K562 (cell line): ENCODE results near the gene SLC25A5. TPM values are rescaled to one million over a fixed set of nuclear protein-coding genes. Genes with fewer than 3 reads are reported as not detected.

Source experiments
- AFF4 ChIP-seq: sonication (generic); formaldehyde crosslinking; IDR thresholded peaks from 2 replicates; pipeline ENCODE4 v1.8.0; 2023; ENCODE audit warnings: mild to moderate bottlenecking, missing genetic modification reagents
- CCNT2 ChIP-seq: IDR thresholded peaks from 2 replicates; pipeline ENCODE4 v1.6.1; 2011; ENCODE audit warnings: borderline replicate concordance, low read depth, mild to moderate bottlenecking, moderate library complexity, mixed read lengths, low read length; ENCODE audit not compliant: insufficient read length; ENCODE audit errors: extremely low read depth
- ETV5 ChIP-seq: sonication (generic); formaldehyde crosslinking; IDR thresholded peaks from 2 replicates; pipeline ENCODE4 v1.4.0; 2020; ENCODE audit warnings: low read depth, mild to moderate bottlenecking, missing genetic modification reagents
- EWSR1 ChIP-seq: fragments of 450-650 bp; IDR thresholded peaks from 2 replicates; pipeline ENCODE4 v1.6.1; 2018; ENCODE audit warnings: borderline replicate concordance, mild to moderate bottlenecking, low read depth, moderate library complexity; ENCODE audit not compliant: partially characterized antibody
- IFI16 ChIP-seq: fragments of 250-450 bp; sonication (Bioruptor Pico); IDR thresholded peaks from 2 replicates; pipeline ENCODE4 v2.1.2; 2022; ENCODE audit warnings: mild to moderate bottlenecking, inconsistent platforms
- LEF1 ChIP-seq: fragments of 450-650 bp; IDR thresholded peaks from 2 replicates; pipeline ENCODE4 v1.6.1; 2016; ENCODE audit warnings: mild to moderate bottlenecking
- MTA3 ChIP-seq: fragments of 450-650 bp; formaldehyde crosslinking; IDR thresholded peaks from 2 replicates; pipeline ENCODE4 v1.6.1; 2017; ENCODE audit warnings: mild to moderate bottlenecking, borderline replicate concordance
- NR2C1 ChIP-seq, 2 experiments: fragments of 450-650 bp; IDR thresholded peaks; 2 replicates each; pipeline ENCODE4 v1.6.1; 2017; ENCODE audit warnings: mild to moderate bottlenecking in 2 of 2, antibody characterized with exemption in 1 of 2, inconsistent platforms in 1 of 2, missing compliant biosample characterization in 1 of 2, missing genetic modification characterization in 1 of 2
- RAD51 ChIP-seq: fragments of 450-650 bp; IDR thresholded peaks from 2 replicates; pipeline ENCODE4 v1.7.1; 2016; ENCODE audit warnings: low read depth, mild to moderate bottlenecking, borderline replicate concordance
- STAT5A ChIP-seq: IDR thresholded peaks from 2 replicates; pipeline ENCODE4 v1.6.1; 2012; ENCODE audit warnings: low read length, inconsistent platforms, borderline replicate concordance
- ZC3H4 ChIP-seq: sonication (generic); formaldehyde crosslinking; IDR thresholded peaks from 2 replicates; pipeline ENCODE4 v1.9.0; 2021; ENCODE audit warnings: missing genetic modification reagents, borderline replicate concordance
- ZNF133 ChIP-seq: fragments of 250-450 bp; sonication (Bioruptor Pico); IDR thresholded peaks from 2 replicates; pipeline ENCODE4 v1.4.0; 2020; ENCODE audit warnings: mild to moderate bottlenecking
- ZNF146 ChIP-seq: IDR thresholded peaks from one replicate; pipeline ENCODE4 v1.6.1; 2018; ENCODE audit warnings: missing compliant biosample characterization; ENCODE audit not compliant: unreplicated experiment
- ZNF24 ChIP-seq: fragments of 450-650 bp; IDR thresholded peaks from 2 replicates; pipeline ENCODE4 v1.6.1; 2016
- ZNF324 ChIP-seq: fragments of 250-450 bp; sonication (Bioruptor Pico); IDR thresholded peaks from 2 replicates; pipeline ENCODE4 v1.4.0; 2020; ENCODE audit warnings: mild to moderate bottlenecking
- ZNF431 ChIP-seq: sonication (generic); formaldehyde crosslinking; IDR thresholded peaks from 2 replicates; pipeline ENCODE4 v1.8.0; 2022; ENCODE audit warnings: mild to moderate bottlenecking, missing genetic modification reagents
- polyA plus RNA-seq, 8 experiments: library from polyadenylated mRNA; depleted of rRNA in 4 of 8; stranded (reverse) in 5 of 8; unstranded in 3 of 8; fragments of >200 nt; fragmentation: Nextera tagmentation in 2 of 8; fragmentation: Illumina TruSeq in 1 of 8; extraction: Ambion mirVana in 2 of 8; extraction: Trizol in 1 of 8; gene quantifications; 2 replicates each; pipeline versions ENCODE4 v1.2.1 to v1.2.3, GENCODE V29; 2011 to 2014; ENCODE audit warnings: inconsistent platforms in 1 of 8, missing spikeins in 1 of 8
- total RNA-seq, 7 experiments: library from RNA; depleted of rRNA in 6 of 7; stranded (reverse); fragments of >200 nt in 6 of 7; fragmentation: Illumina TruSeq in 2 of 7; extraction: Trizol in 2 of 7; gene quantifications; 2 replicates each; pipeline versions ENCODE4 v1.2.1 to v1.2.3, GENCODE V29; 2011 to 2021; ENCODE audit warnings: low replicate concordance in 1 of 7
- TF ChIP-seq, protein P1 (sequence below): fragments of 450-650 bp; conservative IDR thresholded peaks from 2 replicates; pipeline ENCODE4 v1.6.1; 2016; ENCODE audit warnings: missing genetic modification characterization, low read depth, mild to moderate bottlenecking, missing compliant biosample characterization, moderate library complexity
- TF ChIP-seq, protein P2 (sequence below), 2 experiments: fragments of 200-800 bp in 1 of 2; sonication (Bioruptor generic) in 1 of 2; sonication (generic) in 1 of 2; formaldehyde crosslinking in 1 of 2; IDR thresholded peaks in 1 of 2; conservative IDR thresholded peaks in 1 of 2; 2 replicates each; pipeline versions ENCODE4 v1.5.0 to v1.6.1; 2016 to 2020; ENCODE audit warnings: missing compliant biosample characterization in 1 of 2, missing genetic modification characterization in 1 of 2, missing genetic modification reagents in 1 of 2
- TF ChIP-seq, protein P3 (sequence below): IDR thresholded peaks from 2 replicates; pipeline ENCODE4 v1.6.1; 2012; ENCODE audit warnings: low read depth, low read length, improper control_type of control experiment, borderline replicate concordance

SLC25A5 gene
- total and polyA plus RNA-seq, 9 of the 15 experiments (the other 6 are each of a cell fraction or from before 2014, with no cell fraction given), result 470 to 5,247 (median 596) TPM

GRCh38 chrX:119468551-119469312, 488 bp downstream of the SLC25A5 start (continued):
- TF ChIP-seq ETV5 (CRISPR knock-in tag) (peak; percentile 54; the same call in 1 of the 2 replicates), EWSR1 (no peak), CCNT2 (peak; percentile 90), ZNF133 (CRISPR knock-in tag) (no peak), NR2C1 (IDR thresholded peaks at IDR 0.05) (no peak), NR2C1 (tag; IDR thresholded peaks at IDR 0.05) (no peak), IFI16 (no peak), MTA3 (peak; percentile 52; the same call in 1 of the 2 replicates), AFF4 (CRISPR knock-in tag) (peak; percentile 96), ZC3H4 (CRISPR knock-in tag) (peak; percentile 17; the same call in 1 of the 2 replicates), RAD51 (no peak), ZNF146 (CRISPR knock-in tag) (no peak), ZNF431 (0 out of 2 replicates have a peak, but pooled peaks have one; percentile 14), ZNF24 (no peak), ZNF324 (CRISPR knock-in tag) (no peak), STAT5A (no peak), LEF1 (no peak)
- TF ChIP-seq, protein P1, sequence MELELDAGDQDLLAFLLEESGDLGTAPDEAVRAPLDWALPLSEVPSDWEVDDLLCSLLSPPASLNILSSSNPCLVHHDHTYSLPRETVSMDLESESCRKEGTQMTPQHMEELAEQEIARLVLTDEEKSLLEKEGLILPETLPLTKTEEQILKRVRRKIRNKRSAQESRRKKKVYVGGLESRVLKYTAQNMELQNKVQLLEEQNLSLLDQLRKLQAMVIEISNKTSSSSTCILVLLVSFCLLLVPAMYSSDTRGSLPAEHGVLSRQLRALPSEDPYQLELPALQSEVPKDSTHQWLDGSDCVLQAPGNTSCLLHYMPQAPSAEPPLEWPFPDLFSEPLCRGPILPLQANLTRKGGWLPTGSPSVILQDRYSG (tag), result no peak
- TF ChIP-seq, protein P2, sequence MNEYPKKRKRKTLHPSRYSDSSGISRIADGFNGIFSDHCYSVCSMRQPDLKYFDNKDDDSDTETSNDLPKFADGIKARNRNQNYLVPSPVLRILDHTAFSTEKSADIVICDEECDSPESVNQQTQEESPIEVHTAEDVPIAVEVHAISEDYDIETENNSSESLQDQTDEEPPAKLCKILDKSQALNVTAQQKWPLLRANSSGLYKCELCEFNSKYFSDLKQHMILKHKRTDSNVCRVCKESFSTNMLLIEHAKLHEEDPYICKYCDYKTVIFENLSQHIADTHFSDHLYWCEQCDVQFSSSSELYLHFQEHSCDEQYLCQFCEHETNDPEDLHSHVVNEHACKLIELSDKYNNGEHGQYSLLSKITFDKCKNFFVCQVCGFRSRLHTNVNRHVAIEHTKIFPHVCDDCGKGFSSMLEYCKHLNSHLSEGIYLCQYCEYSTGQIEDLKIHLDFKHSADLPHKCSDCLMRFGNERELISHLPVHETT (CRISPR knock-in tag; conservative IDR thresholded peaks at IDR 0.05 in 1 of 2, IDR thresholded peaks at IDR 0.05 in 1 of 2), result no peak; a peak in 2 of 4 replicates
- TF ChIP-seq, protein P3, sequence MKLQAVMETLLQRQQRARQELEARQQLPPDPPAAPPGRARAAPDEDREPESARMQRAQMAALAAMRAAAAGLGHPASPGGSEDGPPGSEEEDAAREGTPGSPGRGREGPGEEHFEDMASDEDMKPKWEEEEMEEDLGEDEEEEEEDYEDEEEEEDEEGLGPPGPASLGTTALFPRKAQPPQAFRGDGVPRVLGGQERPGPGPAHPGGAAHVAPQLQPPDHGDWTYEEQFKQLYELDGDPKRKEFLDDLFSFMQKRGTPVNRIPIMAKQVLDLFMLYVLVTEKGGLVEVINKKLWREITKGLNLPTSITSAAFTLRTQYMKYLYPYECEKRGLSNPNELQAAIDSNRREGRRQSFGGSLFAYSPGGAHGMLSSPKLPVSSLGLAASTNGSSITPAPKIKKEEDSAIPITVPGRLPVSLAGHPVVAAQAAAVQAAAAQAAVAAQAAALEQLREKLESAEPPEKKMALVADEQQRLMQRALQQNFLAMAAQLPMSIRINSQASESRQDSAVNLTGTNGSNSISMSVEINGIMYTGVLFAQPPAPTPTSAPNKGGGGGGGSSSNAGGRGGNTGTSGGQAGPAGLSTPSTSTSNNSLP, result no peak
